ENCODE measurements around the gene KATNB1. TPM values are rescaled to one million over a fixed set of nuclear protein-coding genes. Genes with fewer than 3 reads are reported as not detected.

KATNB1 gene
- total and polyA plus RNA-seq, 2 experiments from 2014 or later: 31.4 to 65.9 TPM

- H3F3A ChIP-seq (replicated peaks; ENCODE audit: low read depth): no peaks in the 10 kb centered on the region
- H3K9me2 ChIP-seq (ENCODE audit: insufficient read depth): no peaks in the 10 kb centered on the region
- no peak overlapping the region for H3K27ac ChIP-seq (ENCODE audit: low read depth)
- H3K4me2 ChIP-seq: no peak overlapping the region
- H3K9me3 Mint-ChIP-seq: no peaks in the 10 kb centered on the region
- no peak for DNase-seq (ENCODE audit: low spot score)
- peaks cover 23% of the 10 kb centered on the region for H3K4me1 Mint-ChIP-seq
- no peaks in the 10 kb centered on the region for H3K27me3 ChIP-seq (ENCODE audit: insufficient read depth)
- TF ChIP-seq JUNB (IDR thresholded peaks at IDR 0.05; ENCODE audit: unreplicated experiment): no peak
- no peak for TF ChIP-seq REST (IDR thresholded peaks at IDR 0.05; ENCODE audit: unreplicated experiment)
- no peak for TF ChIP-seq ETS1 (IDR thresholded peaks at IDR 0.05)
- TF ChIP-seq POLR2AphosphoS5 (IDR thresholded peaks at IDR 0.05; ENCODE audit: low read depth): no peak
- no peak for TF ChIP-seq CTCF (conservative IDR thresholded peaks at IDR 0.05; ENCODE audit: low read depth in 2 of 2)
- no peak for TF ChIP-seq ZNF331 (CRISPR knock-in tag; IDR thresholded peaks at IDR 0.05; ENCODE audit: low read depth)
- TF ChIP-seq NANOG (IDR thresholded peaks at IDR 0.05; ENCODE audit: borderline replicate concordance): no peak
- no peak for TF ChIP-seq CREB1 (CRISPR knock-in tag; IDR thresholded peaks at IDR 0.05; ENCODE audit: low read depth)
- TF ChIP-seq STAT1 (IDR thresholded peaks at IDR 0.05; ENCODE audit: unreplicated experiment): no peak
- TF ChIP-seq ZNF114 (CRISPR knock-in tag; IDR thresholded peaks at IDR 0.05): no peak
- TF ChIP-seq ZNF462 (CRISPR knock-in tag; IDR thresholded peaks at IDR 0.05): no peak
- no peak for TF ChIP-seq EZH2phosphoT487 (IDR thresholded peaks at IDR 0.05; ENCODE audit: unreplicated experiment)
- no peak for TF ChIP-seq EZH2 (IDR thresholded peaks at IDR 0.05; ENCODE audit: low read depth, unreplicated experiment)
- no peak for ATAC-seq
- H3K36me3 ChIP-seq (ENCODE audit: insufficient read depth): no peaks in the 10 kb centered on the region
- no peak overlapping the region for H3K27ac Mint-ChIP-seq
- no peak overlapping the region for H3K4me3 ChIP-seq
- no peaks in the 10 kb centered on the region for H3K4me1 ChIP-seq (ENCODE audit: insufficient read depth)
- peaks cover 19% of the 10 kb centered on the region for H3K27me3 Mint-ChIP-seq (ENCODE audit: insufficient read depth, low read depth, poor library complexity)
- no peak overlapping the region for H2AFZ ChIP-seq
- no peaks in the 10 kb centered on the region for H4K20me1 ChIP-seq (replicated peaks; ENCODE audit: insufficient read depth)
- no peaks in the 10 kb centered on the region; the same call in 2 of the 3 replicates for H3K36me3 Mint-ChIP-seq (ENCODE audit: low read depth)
- no peaks in the 10 kb centered on the region for H3K79me2 ChIP-seq (replicated peaks; ENCODE audit: insufficient read depth)
- no peak overlapping the region for H3K4me3 Mint-ChIP-seq
These were observed 29.7 kb downstream of the KATNB1 start for GRCh38 chr16:57765160-57765728.

Data from GM23338 (cell line).